Stimulated activated CD4-positive, alpha-beta T cell treated with anti-CD3 and anti-CD28 coated beads, Interleukin-1b, Interleukin-23, amount 100 ng/mL, for 48 hours (primary cell): ENCODE measurements around the gene ADI1.
"Not testable (repeated sequence)": the region's sequence is repeated elsewhere in the genome, so short reads cannot be mapped to it uniquely, and the experiment has no call there.

Experiments used
- DNase-seq: peaks from one replicate; pipeline ENCODE4 v3.0.0-alpha.2; 2020

Gene ADI1

GRCh38 chr2:3492475-3492787, 26.9 kb downstream of the ADI1 start:
- DNase-seq: not testable (repeated sequence)

- no peak for DNase-seq
These were observed 27.4 kb downstream of the ADI1 start for GRCh38 chr2:3491716-3492474.

GRCh38 chr2:3491306-3491705, 28.0 kb downstream of the ADI1 start:
- no peak for DNase-seq

GRCh38 chr2:3490191-3491170, 28.9 kb downstream of the ADI1 start:
- no peak for DNase-seq

GRCh38 chr2:3489764-3490115, 29.6 kb downstream of the ADI1 start:
- DNase-seq: no peak

- no peak for DNase-seq
These were observed 30.2 kb downstream of the ADI1 start for GRCh38 chr2:3488855-3489763.

- DNase-seq: no peak
These were observed 31.2 kb downstream of the ADI1 start for GRCh38 chr2:3488061-3488531.

GRCh38 chr2:3487432-3487831, 31.9 kb downstream of the ADI1 start:
- no peak for DNase-seq

GRCh38 chr2:3487028-3487425, 32.3 kb downstream of the ADI1 start:
- no peak for DNase-seq

- no peak for DNase-seq
These were observed 33.0 kb downstream of the ADI1 start for GRCh38 chr2:3486047-3487027.

- no peak for DNase-seq
These were observed 34.2 kb downstream of the ADI1 start for GRCh38 chr2:3485166-3485565.

GRCh38 chr2:3483986-3484960, 35.1 kb downstream of the ADI1 start:
- DNase-seq: no peak

GRCh38 chr2:3483227-3483985, 35.9 kb downstream of the ADI1 start:
- DNase-seq: no peak

GRCh38 chr2:3482363-3482821, 36.9 kb downstream of the ADI1 start:
- DNase-seq: no peak

- no peak for DNase-seq
These were observed 37.5 kb downstream of the ADI1 start for GRCh38 chr2:3481736-3482362.

GRCh38 chr2:3481011-3481400, 38.3 kb downstream of the ADI1 start:
- DNase-seq: no peak

- no peak for DNase-seq
These were observed 38.9 kb downstream of the ADI1 start for GRCh38 chr2:3480352-3481010.
